H1 (cell line): Measurements from ENCODE around the gene HPN. TPM values are rescaled to one million over a fixed set of nuclear protein-coding genes. Genes with fewer than 3 reads are reported as not detected.
A peak's percentile ranks its signal among the peaks of the same experiment; 100 is the strongest.

Experiments
- ASH2L ChIP-seq: fragments of 200-600, 300-600 bp; sonication (generic); IDR thresholded peaks from one replicate; pipeline ENCODE4 v1.7.1; 2017; ENCODE audit warnings: low read length
- CEBPB ChIP-seq: IDR thresholded peaks from 2 replicates; pipeline ENCODE4 v1.6.1; 2012; ENCODE audit warnings: low read depth, low read length
- FOSL1 ChIP-seq: IDR thresholded peaks from 2 replicates; pipeline ENCODE4 v1.6.1; 2011; ENCODE audit warnings: mild to moderate bottlenecking, low read depth, low read length, moderate library complexity; ENCODE audit not compliant: insufficient read depth
- KDM1A ChIP-seq: fragments of 200-600, 300-600 bp; sonication (generic); IDR thresholded peaks from 2 replicates; pipeline ENCODE4 v1.7.1; 2016; ENCODE audit warnings: mild to moderate bottlenecking, low read length, borderline replicate concordance
- KDM4A ChIP-seq: IDR thresholded peaks from one replicate; pipeline ENCODE4 v1.7.1; 2012; ENCODE audit warnings: low read depth, mild to moderate bottlenecking, moderate library complexity, low read length, inconsistent platforms; ENCODE audit not compliant: severe bottlenecking
- RXRA ChIP-seq: IDR thresholded peaks from 2 replicates; pipeline ENCODE4 v1.6.1; 2011; ENCODE audit warnings: low read depth, mild to moderate bottlenecking, low read length, moderate library complexity; ENCODE audit not compliant: insufficient read depth
- SIRT6 ChIP-seq: IDR thresholded peaks from one replicate; pipeline ENCODE4 v1.7.1; 2012; ENCODE audit warnings: low read length, inconsistent platforms
- TAF1 ChIP-seq: IDR thresholded peaks from 2 replicates; pipeline ENCODE4 v1.6.1; 2011; ENCODE audit warnings: mild to moderate bottlenecking, low read depth, low read length
- TCF12 ChIP-seq: IDR thresholded peaks from 2 replicates; pipeline ENCODE4 v1.6.1; 2011; ENCODE audit warnings: low read depth, mild to moderate bottlenecking, low read length
- YY1 ChIP-seq: IDR thresholded peaks from 2 replicates; pipeline ENCODE4 v1.6.1; 2011; ENCODE audit warnings: low read depth, mild to moderate bottlenecking, low read length
- polyA plus RNA-seq, 7 experiments: library from polyadenylated mRNA; depleted of rRNA in 3 of 7; stranded (reverse) in 5 of 7; unstranded in 2 of 7; fragments of >200 nt in 5 of 7; fragments of 200-250 nt in 2 of 7; gene quantifications; 1 replicate in 5 of 7; 2 replicates in 1 of 7; 4 replicates in 1 of 7; pipeline versions ENCODE4 v1.2.1 to v1.2.3, GENCODE V29; 2011 to 2013; ENCODE audit warnings: missing spikeins in 2 of 7, mixed read lengths in 2 of 7
- total RNA-seq: library from RNA; stranded (reverse); fragmentation: NEBNext Ultra II Directional; extraction: Animal tissue kit (Norgen Biotek cat#: 25700); gene quantifications from 2 replicates; pipeline ENCODE4 v1.2.1, GENCODE V29; 2021
- TF ChIP-seq, protein P1 (sequence below): IDR thresholded peaks from 2 replicates; pipeline ENCODE4 v1.6.1; 2011; ENCODE audit warnings: low read length, improper control_type of control experiment
- TF ChIP-seq, protein P2 (sequence below): IDR thresholded peaks from 2 replicates; pipeline ENCODE4 v1.6.1; 2012; ENCODE audit warnings: low read length, inconsistent platforms
- TF ChIP-seq, protein P3 (sequence below): IDR thresholded peaks from 2 replicates; pipeline ENCODE4 v1.6.1; 2012; ENCODE audit warnings: inconsistent platforms
- TF ChIP-seq, protein P4 (sequence below), 3 experiments: IDR thresholded peaks; 1 replicate in 2 of 3; 2 replicates in 1 of 3; pipeline versions ENCODE4 v1.5.1 to v1.6.1; 2011; ENCODE audit warnings: low read length in 3 of 3, mild to moderate bottlenecking in 3 of 3, inconsistent platforms in 2 of 3, low read depth in 1 of 3, moderate library complexity in 1 of 3; ENCODE audit not compliant: insufficient read depth in 1 of 3; ENCODE audit errors: control extremely low read depth in 1 of 3

Gene HPN
- total and polyA plus RNA-seq, 2 of the 8 experiments (the other 6 are each of a cell fraction or from before 2014, with no cell fraction given): 14.7 to 33.7 TPM

DNA sequence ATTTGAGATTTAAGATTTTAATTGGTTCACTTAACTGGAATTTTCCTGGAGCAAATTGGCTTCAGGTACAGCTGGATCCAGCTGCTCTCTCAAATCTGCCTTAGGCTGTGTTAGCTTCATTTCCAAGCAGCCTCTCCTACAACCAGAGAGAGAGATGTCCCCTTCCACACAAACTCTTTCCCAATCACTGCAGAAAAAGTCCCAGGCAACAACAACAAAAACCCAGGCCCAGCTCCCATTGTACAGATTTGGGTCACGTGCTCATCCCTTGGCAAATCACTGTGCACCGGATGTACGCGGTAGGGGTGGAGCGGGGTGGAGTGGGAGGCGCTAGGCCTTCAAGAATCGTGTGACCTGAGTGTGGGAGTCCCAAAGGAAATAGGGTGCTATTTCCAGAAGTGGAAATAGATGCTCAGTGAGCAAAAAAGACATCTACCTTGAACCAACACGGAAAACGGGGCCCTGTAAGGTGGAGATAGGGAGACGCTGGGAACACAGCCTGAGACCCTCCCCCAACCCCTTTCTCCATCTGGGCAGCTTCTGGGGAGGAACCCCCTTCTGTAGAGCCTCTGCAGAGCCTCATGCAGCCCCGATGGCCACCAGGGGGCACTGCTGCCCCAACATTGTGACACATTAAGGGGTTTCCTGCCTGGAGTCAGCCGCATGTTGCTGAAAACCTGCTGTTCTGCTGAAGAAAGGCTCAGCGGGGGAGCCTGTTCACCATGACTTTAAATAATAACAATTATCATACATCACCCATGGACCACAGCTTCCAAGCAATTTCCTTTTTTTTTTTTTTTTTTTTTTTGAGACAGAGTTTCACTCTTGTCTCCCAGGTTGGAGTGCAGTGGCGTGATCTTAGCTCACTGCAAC, 25.4 kb downstream of the HPN start (continued):
- TF ChIP-seq CEBPB: peak; percentile 74
- TF ChIP-seq KDM4A: no peak
- TF ChIP-seq YY1: peak; percentile 48; the same call in 1 of the 2 replicates
- TF ChIP-seq TCF12: 0 out of 2 replicates have a peak, but pooled peaks have one; percentile 36
- TF ChIP-seq, protein P1, sequence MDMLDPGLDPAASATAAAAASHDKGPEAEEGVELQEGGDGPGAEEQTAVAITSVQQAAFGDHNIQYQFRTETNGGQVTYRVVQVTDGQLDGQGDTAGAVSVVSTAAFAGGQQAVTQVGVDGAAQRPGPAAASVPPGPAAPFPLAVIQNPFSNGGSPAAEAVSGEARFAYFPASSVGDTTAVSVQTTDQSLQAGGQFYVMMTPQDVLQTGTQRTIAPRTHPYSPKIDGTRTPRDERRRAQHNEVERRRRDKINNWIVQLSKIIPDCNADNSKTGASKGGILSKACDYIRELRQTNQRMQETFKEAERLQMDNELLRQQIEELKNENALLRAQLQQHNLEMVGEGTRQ: peak; percentile 84
- TF ChIP-seq, protein P2, sequence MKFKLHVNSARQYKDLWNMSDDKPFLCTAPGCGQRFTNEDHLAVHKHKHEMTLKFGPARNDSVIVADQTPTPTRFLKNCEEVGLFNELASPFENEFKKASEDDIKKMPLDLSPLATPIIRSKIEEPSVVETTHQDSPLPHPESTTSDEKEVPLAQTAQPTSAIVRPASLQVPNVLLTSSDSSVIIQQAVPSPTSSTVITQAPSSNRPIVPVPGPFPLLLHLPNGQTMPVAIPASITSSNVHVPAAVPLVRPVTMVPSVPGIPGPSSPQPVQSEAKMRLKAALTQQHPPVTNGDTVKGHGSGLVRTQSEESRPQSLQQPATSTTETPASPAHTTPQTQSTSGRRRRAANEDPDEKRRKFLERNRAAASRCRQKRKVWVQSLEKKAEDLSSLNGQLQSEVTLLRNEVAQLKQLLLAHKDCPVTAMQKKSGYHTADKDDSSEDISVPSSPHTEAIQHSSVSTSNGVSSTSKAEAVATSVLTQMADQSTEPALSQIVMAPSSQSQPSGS: no peak; the same call in 1 of the 2 replicates
- no peak for TF ChIP-seq SIRT6
- peak; percentile 95 for TF ChIP-seq KDM1A
- TF ChIP-seq, protein P3, sequence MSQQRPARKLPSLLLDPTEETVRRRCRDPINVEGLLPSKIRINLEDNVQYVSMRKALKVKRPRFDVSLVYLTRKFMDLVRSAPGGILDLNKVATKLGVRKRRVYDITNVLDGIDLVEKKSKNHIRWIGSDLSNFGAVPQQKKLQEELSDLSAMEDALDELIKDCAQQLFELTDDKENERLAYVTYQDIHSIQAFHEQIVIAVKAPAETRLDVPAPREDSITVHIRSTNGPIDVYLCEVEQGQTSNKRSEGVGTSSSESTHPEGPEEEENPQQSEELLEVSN: no peak
- TF ChIP-seq ASH2L: peak; percentile 75
- peak; percentile 76; the same call in 1 of the 2 replicates for TF ChIP-seq RXRA
- no peak for TF ChIP-seq FOSL1
- TF ChIP-seq, protein P4, sequence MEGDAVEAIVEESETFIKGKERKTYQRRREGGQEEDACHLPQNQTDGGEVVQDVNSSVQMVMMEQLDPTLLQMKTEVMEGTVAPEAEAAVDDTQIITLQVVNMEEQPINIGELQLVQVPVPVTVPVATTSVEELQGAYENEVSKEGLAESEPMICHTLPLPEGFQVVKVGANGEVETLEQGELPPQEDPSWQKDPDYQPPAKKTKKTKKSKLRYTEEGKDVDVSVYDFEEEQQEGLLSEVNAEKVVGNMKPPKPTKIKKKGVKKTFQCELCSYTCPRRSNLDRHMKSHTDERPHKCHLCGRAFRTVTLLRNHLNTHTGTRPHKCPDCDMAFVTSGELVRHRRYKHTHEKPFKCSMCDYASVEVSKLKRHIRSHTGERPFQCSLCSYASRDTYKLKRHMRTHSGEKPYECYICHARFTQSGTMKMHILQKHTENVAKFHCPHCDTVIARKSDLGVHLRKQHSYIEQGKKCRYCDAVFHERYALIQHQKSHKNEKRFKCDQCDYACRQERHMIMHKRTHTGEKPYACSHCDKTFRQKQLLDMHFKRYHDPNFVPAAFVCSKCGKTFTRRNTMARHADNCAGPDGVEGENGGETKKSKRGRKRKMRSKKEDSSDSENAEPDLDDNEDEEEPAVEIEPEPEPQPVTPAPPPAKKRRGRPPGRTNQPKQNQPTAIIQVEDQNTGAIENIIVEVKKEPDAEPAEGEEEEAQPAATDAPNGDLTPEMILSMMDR (IDR thresholded peaks at IDR 0.05; ENCODE audit: control extremely low read depth in 1 of 3, insufficient read depth in 1 of 3, low read depth in 1 of 3, low read length in 3 of 3): peak; percentile 88 to 98 (median 96)
- TF ChIP-seq TAF1: 0 out of 2 replicates have a peak, but pooled peaks have one; percentile 22
